ENCODE data around the gene KCNF1. TPM values are rescaled to one million over a fixed set of nuclear protein-coding genes. Genes with fewer than 3 reads are reported as not detected.
A peak's percentile ranks its signal among the peaks of the same experiment; 100 is the strongest.

The KCNF1 gene
- total RNA-seq, 2 donors from 2014 or later, result 5.2 to 17.0 TPM

- TF ChIP-seq CTCF (conservative IDR thresholded peaks at IDR 0.05), result no peak
- peaks cover 31% of the 10 kb centered on the region for H3K4me1 ChIP-seq (ENCODE audit: control insufficient read depth, insufficient read depth, low read length)
- H3K27ac ChIP-seq (ENCODE audit: low read depth, low read length), result peak overlapping the region; percentile 70
- no peaks in the 10 kb centered on the region for H3K36me3 Mint-ChIP-seq (ENCODE audit: low read depth)
- no peaks in the 10 kb centered on the region for H3K9me3 ChIP-seq (ENCODE audit: control insufficient read depth, low read length)
- DNase-seq, result peak; percentile 35
- peaks cover 52% of the 10 kb centered on the region for H3K4me1 Mint-ChIP-seq
- no peaks in the 10 kb centered on the region for H3K36me3 ChIP-seq (ENCODE audit: control insufficient read depth, insufficient read depth, low read length)
- H3K27me3 ChIP-seq (ENCODE audit: control insufficient read depth, insufficient read depth, low read length, poor library complexity, severe bottlenecking), result no peaks in the 10 kb centered on the region
- no peaks in the 10 kb centered on the region for H3K9me3 Mint-ChIP-seq
- no peak overlapping the region for H3K4me3 ChIP-seq (ENCODE audit: low read length)
- H3K4me3 Mint-ChIP-seq, result peak overlapping the region; percentile 22
- peak overlapping the region; percentile 18 for H3K27ac Mint-ChIP-seq
- no peak overlapping the region for H3K9ac ChIP-seq (ENCODE audit: extremely low read depth, low read length, poor library complexity, severe bottlenecking)
- WGBS, 2 experiments (ENCODE audit: insufficient coverage in 1 of 2, insufficient read length in 1 of 2), result 83 to 88% methylated on average over 4 to 6 of the region's 6 CpGs
- no peaks in the 10 kb centered on the region for H3K27me3 Mint-ChIP-seq (ENCODE audit: insufficient read depth)
Observed at GRCh38 chr2:10885094-10885860, 26.5 kb upstream of the KCNF1 start.

- 60 to 84% methylated on average over 1 to 2 of the region's 3 CpGs for WGBS, 2 experiments (ENCODE audit: insufficient coverage in 1 of 2, insufficient read length in 1 of 2)
- Histone ChIP-seq H3K27ac (ENCODE audit: low read depth, low read length) (no peak overlapping the region), H3K9ac (ENCODE audit: extremely low read depth, low read length, poor library complexity, severe bottlenecking) (no peak overlapping the region), H3K4me3 (ENCODE audit: low read length) (no peak overlapping the region), H3K36me3 (ENCODE audit: control insufficient read depth, insufficient read depth, low read length) (no peaks in the 10 kb centered on the region), H3K27me3 (ENCODE audit: control insufficient read depth, insufficient read depth, low read length, poor library complexity, severe bottlenecking) (no peaks in the 10 kb centered on the region), H3K9me3 (ENCODE audit: control insufficient read depth, low read length) (no peaks in the 10 kb centered on the region), H3K4me1 (ENCODE audit: control insufficient read depth, insufficient read depth, low read length) (peaks cover 31% of the 10 kb centered on the region)
- H3K36me3 Mint-ChIP-seq (ENCODE audit: low read depth), result no peaks in the 10 kb centered on the region
- no peaks in the 10 kb centered on the region for H3K27me3 Mint-ChIP-seq (ENCODE audit: insufficient read depth)
- DNase-seq, result no peak
- H3K9me3 Mint-ChIP-seq, result no peaks in the 10 kb centered on the region
- no peak overlapping the region for H3K4me3 Mint-ChIP-seq
- TF ChIP-seq CTCF (conservative IDR thresholded peaks at IDR 0.05), result no peak
- peaks cover 52% of the 10 kb centered on the region for H3K4me1 Mint-ChIP-seq
- H3K27ac Mint-ChIP-seq, result peak overlapping the region; percentile 39
Observed at GRCh38 chr2:10887476-10887875, 24.3 kb upstream of the KCNF1 start.

- H3K4me3 ChIP-seq (ENCODE audit: low read length), result no peak overlapping the region
- H3K36me3 Mint-ChIP-seq (ENCODE audit: low read depth), result no peaks in the 10 kb centered on the region
- no peaks in the 10 kb centered on the region for H3K27me3 ChIP-seq (ENCODE audit: control insufficient read depth, insufficient read depth, low read length, poor library complexity, severe bottlenecking)
- H3K4me1 ChIP-seq (ENCODE audit: control insufficient read depth, insufficient read depth, low read length), result peaks cover 16% of the 10 kb centered on the region
- TF ChIP-seq CTCF (conservative IDR thresholded peaks at IDR 0.05), result no peak
- H3K9me3 Mint-ChIP-seq, result no peaks in the 10 kb centered on the region
- H3K4me3 Mint-ChIP-seq, result no peak overlapping the region
- WGBS, 2 experiments (ENCODE audit: insufficient coverage in 1 of 2, insufficient read length in 1 of 2), result 96 to 97% methylated on average over 9 of the region's 9 CpGs
- peaks cover 50% of the 10 kb centered on the region for H3K4me1 Mint-ChIP-seq
- H3K27me3 Mint-ChIP-seq (ENCODE audit: insufficient read depth), result no peaks in the 10 kb centered on the region
- no peak overlapping the region for H3K27ac Mint-ChIP-seq
- no peaks in the 10 kb centered on the region for H3K9me3 ChIP-seq (ENCODE audit: control insufficient read depth, low read length)
- H3K36me3 ChIP-seq (ENCODE audit: control insufficient read depth, insufficient read depth, low read length), result no peaks in the 10 kb centered on the region
- DNase-seq, result peak; percentile 18
- H3K9ac ChIP-seq (ENCODE audit: extremely low read depth, low read length, poor library complexity, severe bottlenecking), result no peak overlapping the region
- no peak overlapping the region for H3K27ac ChIP-seq (ENCODE audit: low read depth, low read length)
Observed at GRCh38 chr2:10889651-10890215, 22.0 kb upstream of the KCNF1 start.

All from endodermal cell (in vitro differentiated cells).